Upper lobe of left lung (tissue), 4 donors: Measurements from ENCODE around the gene SNCG.

Source experiments
- CTCF ChIP-seq, 6 experiments: fragments of 450-650 bp in 4 of 6; fragments of 200-600 bp in 2 of 6; sonication (generic) in 2 of 6; IDR thresholded peaks; one replicate each; pipeline ENCODE4 v1.5.1; 2016 to 2019; ENCODE audit warnings: antibody characterized with exemption in 6 of 6
- EP300 ChIP-seq, 4 donors: sonication (generic); formaldehyde crosslinking; IDR thresholded peaks; one replicate each; pipeline ENCODE4 v1.5.1; 2017; ENCODE audit warnings: antibody characterized with exemption in 4 of 4, control low read depth in 2 of 4
- POLR2AphosphoS5 ChIP-seq, 2 donors: sonication (generic); formaldehyde crosslinking; IDR thresholded peaks; one replicate each; pipeline ENCODE4 v1.5.1; 2017; ENCODE audit warnings: antibody characterized with exemption in 2 of 2

- TF ChIP-seq CTCF (IDR thresholded peaks at IDR 0.05) = no peak
- TF ChIP-seq POLR2AphosphoS5 (IDR thresholded peaks at IDR 0.05) = no peak
- no peak for TF ChIP-seq EP300 (IDR thresholded peaks at IDR 0.05)
These were observed 14.4 kb upstream of the SNCG start for GRCh38 chr10:86944031-86944419.
